Neuron (in vitro differentiated cells): ENCODE results near the gene BPIFB4.

Experiments used
- H2AFZ ChIP-seq: one replicate; pipeline ENCODE4 v1.6.1; 2013; ENCODE audit warnings: low read depth, mild to moderate bottlenecking, inconsistent platforms, low read length, moderate library complexity
- H3K27me3 ChIP-seq: one replicate; pipeline ENCODE4 v1.6.1; 2013; ENCODE audit warnings: low read length; ENCODE audit not compliant: insufficient read depth
- H3K36me3 ChIP-seq: one replicate; pipeline ENCODE4 v1.6.1; 2013; ENCODE audit warnings: low read length; ENCODE audit not compliant: insufficient read depth
- H3K4me1 ChIP-seq: one replicate; pipeline ENCODE4 v1.6.1; 2013; ENCODE audit warnings: low read length; ENCODE audit not compliant: insufficient read depth
- H3K4me3 ChIP-seq: 2 replicates; pipeline ENCODE4 v1.5.1; 2013; ENCODE audit warnings: mild to moderate bottlenecking, low read length, moderate library complexity
- H3K9me3 ChIP-seq: one replicate; pipeline ENCODE4 v1.6.1; 2013; ENCODE audit warnings: low read length

Gene BPIFB4

DNA sequence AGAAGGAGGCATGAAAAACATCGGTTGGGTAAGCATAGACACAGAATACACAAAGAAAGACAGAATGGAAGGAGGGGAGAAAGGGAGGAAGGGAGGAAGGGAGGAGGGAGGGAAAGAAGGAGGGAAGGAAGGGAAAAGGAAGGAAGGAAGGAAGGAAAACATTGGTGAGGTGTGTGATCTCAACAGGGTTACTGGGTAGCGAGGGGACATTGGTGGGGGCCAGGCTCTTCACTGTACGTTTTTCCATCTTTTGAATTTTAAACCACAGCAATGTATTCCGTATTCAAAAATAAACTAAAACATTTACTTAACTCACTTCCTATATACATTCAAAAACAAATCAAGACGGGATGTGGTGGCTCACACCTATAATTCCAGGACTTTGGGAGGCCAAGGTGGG, 67.9 kb downstream of the BPIFB4 start:
- no peaks in the 10 kb centered on the region for H3K4me1 ChIP-seq
- H3K27me3 ChIP-seq, result no peaks in the 10 kb centered on the region
- H3K4me3 ChIP-seq, result no peak overlapping the region
- H3K9me3 ChIP-seq, result no peaks in the 10 kb centered on the region
- H3K36me3 ChIP-seq, result no peaks in the 10 kb centered on the region
- H2AFZ ChIP-seq, result no peak overlapping the region

DNA sequence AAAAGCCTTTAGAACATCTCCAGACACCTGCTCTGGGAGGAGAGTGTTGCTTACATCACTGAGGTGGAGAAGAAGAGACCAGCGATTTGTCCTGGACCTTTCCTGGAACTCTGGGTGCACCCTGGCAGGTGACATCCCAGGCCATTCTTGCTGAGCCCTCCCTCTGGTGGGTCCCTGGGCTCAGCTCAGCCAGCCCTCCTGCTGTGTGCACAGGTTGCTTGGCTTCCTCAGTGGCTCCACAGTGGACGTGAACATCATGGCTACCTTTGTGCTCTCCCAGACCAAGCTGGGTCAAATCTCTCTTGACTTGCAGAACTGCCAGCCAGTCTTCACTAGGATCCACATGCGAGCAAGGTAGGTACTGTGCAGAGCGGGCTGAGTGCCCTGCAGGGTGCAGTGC, 68.6 kb downstream of the BPIFB4 start:
- Histone ChIP-seq H3K4me1 (no peaks in the 10 kb centered on the region), H2AFZ (no peak overlapping the region), H3K4me3 (no peak overlapping the region), H3K9me3 (no peaks in the 10 kb centered on the region), H3K36me3 (no peaks in the 10 kb centered on the region), H3K27me3 (no peaks in the 10 kb centered on the region)

DNA sequence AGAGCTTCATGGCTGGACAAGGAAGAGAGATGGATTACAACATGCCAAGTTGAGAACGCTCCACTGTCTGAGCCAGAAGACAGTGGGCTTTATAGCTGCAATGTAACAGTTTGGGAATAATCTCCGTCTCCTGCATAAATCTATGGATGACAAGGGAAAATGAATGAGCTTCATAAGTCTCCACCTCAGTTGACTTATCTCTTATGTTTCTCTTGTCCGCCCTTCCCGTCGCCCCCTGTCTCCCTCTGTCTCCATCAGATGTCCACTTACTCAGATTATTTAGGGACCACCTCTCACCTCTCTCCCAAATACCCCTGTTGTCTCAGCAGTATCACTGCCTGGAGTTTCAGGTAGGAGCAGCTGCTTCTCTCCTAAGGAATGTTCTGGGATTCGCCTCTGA, 74.8 kb downstream of the BPIFB4 start:
- Histone ChIP-seq H3K4me3 (no peak overlapping the region), H3K27me3 (no peaks in the 10 kb centered on the region), H3K4me1 (no peaks in the 10 kb centered on the region), H3K36me3 (no peaks in the 10 kb centered on the region), H2AFZ (no peak overlapping the region), H3K9me3 (no peaks in the 10 kb centered on the region)

DNA sequence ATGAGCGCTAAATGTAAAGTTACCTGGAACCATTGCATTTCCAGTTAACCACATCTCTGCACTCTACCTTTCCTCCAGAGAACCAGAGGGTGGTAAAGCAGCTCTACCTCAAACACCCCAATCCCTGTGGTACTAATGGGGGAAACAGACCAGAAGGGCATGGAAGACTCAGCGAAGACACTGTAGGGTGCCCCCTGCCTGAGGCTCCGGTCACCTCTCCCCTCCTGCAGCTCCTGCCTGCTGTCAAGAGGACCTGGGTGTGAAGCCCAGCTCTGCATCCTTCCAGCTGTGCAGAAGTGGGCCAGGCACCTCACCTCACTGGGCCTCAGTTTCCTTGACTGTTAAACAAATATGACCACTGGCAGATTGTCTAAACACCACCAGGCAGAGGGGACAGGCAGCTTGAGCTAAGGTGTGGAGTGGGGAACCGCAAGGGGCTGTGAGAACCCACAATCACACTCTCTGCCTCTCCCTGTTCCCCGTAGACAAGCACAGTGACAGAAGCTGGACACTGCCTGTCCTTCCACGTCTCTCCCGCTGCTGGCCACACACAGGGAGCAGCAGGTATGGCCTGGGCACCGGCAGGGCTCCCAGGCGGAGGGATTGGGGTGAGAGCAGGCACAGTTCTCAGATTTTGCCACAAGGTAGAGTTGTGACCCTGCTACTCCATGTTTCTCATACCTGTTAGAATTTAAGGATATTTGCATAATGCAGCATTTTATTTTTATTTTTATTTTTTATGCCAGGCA, 79.4 kb downstream of the BPIFB4 start:
- Histone ChIP-seq H2AFZ (no peak overlapping the region), H3K9me3 (no peaks in the 10 kb centered on the region), H3K4me3 (no peak overlapping the region), H3K36me3 (no peaks in the 10 kb centered on the region), H3K4me1 (no peaks in the 10 kb centered on the region), H3K27me3 (no peaks in the 10 kb centered on the region)

DNA sequence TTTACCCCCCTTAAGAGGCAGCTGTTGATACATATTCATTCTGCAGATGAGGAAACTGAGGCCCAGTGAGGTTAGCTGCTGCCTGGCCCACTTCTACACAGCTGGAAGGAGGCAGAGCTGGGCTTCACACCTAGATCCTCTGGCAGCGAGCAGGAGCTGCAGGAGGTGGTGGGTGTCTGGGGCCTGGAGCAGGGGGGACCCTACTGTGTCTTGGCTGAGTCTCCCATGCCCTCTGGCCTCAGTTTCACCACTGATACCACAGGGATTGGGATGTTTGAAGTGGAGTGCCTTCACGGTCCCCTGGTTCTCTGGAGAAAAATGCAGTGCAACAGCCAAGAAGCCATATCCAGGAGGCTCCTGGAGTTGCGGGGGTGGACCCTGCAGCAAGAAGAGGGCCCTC, 80.3 kb downstream of the BPIFB4 start:
- Histone ChIP-seq H3K9me3 (no peaks in the 10 kb centered on the region), H3K4me1 (no peaks in the 10 kb centered on the region), H3K27me3 (no peaks in the 10 kb centered on the region), H2AFZ (no peak overlapping the region), H3K4me3 (no peak overlapping the region), H3K36me3 (no peaks in the 10 kb centered on the region)

DNA sequence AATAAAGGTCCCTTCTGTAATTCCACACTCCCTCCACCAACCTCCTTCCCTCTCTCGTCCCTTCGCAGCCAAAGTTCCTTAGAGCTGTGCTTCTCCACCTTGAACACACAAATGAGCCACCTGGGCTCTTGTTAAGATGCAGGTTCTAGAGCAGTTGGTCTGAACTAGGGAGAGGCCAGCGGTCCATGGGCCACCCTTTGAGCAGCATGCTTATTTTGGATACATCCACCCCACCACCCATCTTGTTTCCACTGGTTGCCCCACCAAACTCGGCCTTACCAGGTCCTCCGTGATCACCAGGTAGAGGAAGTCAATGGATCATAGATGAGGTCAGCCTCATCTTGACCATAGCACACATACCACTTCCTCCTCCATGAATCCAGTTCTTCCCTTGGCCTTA, 81.2 kb downstream of the BPIFB4 start:
- H3K4me3 ChIP-seq, result no peak overlapping the region
- no peak overlapping the region for H2AFZ ChIP-seq
- H3K27me3 ChIP-seq, result no peaks in the 10 kb centered on the region
- no peaks in the 10 kb centered on the region for H3K9me3 ChIP-seq
- H3K36me3 ChIP-seq, result no peaks in the 10 kb centered on the region
- H3K4me1 ChIP-seq, result no peaks in the 10 kb centered on the region
